Bronchial smooth muscle cell (primary cell): Measurements from ENCODE around the gene PRMT1. TPM values are rescaled to one million over a fixed set of nuclear protein-coding genes. Genes with fewer than 3 reads are reported as not detected.

Source experiments
- total RNA-seq: library from RNA; depleted of rRNA; stranded (reverse); fragments of >200 nt; gene quantifications from 2 replicates; pipeline ENCODE4 v1.2.1, GENCODE V29; 2014

PRMT1 gene
- 314 and 403 TPM in 2 replicates for total RNA-seq

DNA sequence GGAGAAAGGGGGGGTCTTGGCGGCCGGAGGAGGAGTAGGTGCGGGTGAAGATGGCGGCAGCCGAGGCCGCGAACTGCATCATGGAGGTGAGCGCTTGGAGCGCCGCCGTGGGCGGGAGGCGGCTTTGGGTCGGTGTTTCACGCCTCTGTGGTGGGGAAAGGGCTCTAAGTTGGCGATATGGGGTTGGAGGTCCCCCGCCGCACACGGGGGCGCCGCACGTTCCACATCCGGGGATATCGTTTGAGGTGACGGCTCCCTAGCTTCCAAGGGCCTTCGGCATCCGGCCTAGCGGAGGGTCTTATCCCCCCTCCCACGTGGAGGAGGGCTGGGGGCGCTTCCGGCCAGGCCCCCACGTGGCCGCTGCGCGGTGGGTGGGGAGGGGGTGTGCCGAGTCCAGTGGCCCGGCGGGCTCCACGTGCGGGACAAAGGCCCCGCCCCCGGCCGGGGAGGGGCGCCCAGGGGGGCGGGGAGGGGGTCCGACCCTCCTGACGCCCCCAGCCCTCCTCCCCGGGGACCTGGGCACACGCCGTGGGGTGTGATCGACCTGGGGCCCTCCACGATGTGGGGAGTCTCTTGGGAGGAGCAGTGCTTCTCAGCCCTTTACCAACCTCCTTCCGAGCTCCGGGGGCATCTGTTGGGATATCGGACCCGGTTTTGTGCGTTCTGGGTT lies at the start of gene PRMT1:
PRMT1 (plus strand) TSS at position 41 of the 670 bp plus-strand sequence; CDS start at position 51, 10 bp downstream.

DNA sequence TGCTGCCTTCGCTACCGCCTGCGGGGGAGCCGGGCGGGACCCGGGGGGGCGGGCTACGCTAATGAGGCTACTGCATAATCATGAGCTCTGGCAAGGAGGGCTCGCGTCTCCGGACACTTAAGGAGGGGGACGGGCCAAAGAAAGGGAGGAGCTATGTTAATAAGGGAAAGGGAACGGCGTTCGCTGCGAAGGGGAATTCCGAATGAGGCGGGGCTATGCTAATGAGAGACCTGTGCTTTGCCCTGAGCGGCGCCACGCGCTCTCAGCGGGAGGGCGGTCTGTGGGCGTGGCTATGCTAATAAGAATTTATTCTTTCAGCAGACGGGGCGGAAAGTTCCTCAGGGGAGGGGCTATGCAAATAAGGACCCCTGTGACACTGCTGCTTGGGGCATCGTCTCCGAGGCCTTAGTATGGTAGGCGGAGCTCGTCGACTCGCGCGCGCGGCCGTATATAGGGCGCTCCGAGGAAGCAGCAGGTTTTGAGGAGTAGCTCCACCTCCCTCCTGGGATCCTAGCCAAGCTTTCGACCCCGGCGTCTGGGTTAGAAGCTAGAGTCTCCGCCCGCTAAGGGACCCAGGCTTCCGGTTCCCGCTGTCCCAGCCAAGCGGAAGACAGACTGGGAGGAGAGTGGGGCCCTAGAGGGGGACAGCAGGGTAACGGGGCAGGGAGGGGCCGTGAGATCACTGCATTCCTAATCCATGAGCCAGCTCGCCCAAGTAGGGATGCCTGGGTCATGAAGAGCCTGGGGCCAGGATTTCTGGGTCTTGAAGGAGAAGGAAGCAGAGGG lies 36.8 kb upstream of the PRMT1 start, which contains the start of gene RRAS:
RRAS (minus strand) TSS at position 31 of the 786 bp plus-strand sequence. CDS start 45 bp downstream, outside the sequence.

DNA sequence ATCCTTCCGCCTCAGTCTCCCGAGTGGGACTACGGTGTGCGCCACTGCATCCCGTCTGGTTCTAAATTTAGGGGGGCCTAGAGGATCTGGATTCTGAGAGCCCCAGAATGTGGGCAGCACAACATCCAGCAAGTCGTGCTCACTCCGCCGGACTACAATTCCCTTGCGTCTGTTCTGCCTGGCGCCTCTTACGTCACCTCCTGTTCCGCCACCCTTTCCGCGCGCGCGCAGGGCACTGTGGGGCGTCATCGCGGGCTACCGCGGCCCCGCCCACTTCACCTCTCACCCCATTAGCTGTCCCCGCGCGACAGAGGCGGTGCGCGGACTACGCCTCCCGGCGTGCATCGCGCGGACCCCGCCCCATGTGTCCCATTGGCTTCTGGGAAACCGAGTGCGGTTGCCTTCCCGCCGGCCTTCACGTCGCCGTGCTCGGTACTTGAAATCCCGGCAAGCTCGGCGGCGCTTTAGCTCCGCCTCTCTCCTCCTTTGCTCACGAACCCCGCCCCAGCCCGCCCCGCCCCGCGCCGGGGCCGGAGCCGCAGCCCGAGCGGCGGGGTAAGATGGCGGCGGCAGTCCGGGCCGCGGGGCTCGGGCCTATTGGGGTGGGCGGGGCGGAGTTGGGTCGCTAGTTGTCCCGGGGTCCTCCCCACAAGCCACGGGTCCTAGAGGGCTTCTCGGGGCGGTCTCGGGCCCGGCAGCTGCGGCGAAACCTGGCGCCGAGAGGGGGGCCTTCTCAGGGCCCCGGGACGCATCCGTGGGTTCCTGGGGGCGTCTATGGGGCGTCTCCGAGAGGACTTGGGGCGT lies 35.2 kb upstream of the PRMT1 start, which contains the start of gene SCAF1:
SCAF1 (plus strand) TSS at position 522 of the 804 bp plus-strand sequence. CDS start 2,818 bp downstream, outside the sequence.

DNA sequence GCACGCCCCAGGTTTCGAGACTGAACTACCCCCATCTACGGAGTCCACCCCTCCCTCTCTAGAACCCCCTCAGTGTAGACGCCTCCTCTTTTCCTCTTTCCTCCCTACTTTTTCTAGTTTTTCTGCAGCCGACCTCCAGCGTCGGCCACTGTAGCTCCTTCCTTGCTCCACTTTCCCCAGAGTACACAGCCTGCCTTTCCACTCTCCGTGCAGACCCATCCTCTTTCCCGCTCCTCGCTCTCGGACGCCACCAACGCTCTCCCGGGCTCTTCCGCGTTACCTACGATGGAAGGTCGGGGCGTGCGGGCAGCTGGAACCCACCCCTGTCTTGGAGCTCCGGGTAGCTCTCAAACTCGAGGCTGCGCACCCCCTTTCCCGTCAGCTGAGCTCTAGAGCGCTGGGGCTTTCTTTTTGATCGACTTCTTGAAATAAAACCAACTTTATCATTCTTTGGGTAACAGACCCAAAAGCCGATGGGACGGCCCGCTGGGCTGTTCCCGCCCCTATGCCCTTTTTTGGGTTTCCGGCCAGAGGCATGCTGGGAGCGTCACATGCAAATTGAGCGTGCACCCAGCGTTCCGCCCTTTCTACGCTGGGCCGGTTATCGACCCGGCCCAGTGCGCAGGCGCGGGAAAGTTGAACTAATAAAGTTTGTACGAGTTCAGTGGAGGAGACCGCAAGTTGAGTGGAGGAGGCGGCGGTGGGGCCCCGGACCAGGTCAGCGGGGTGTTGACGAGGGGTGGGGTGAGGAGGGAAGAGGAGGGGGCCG lies 11.5 kb upstream of the PRMT1 start, which contains the start of the genes BCL2L12 and IRF3:
BCL2L12 (plus strand) TSS at position 583 of the 769 bp plus-strand sequence. CDS start 760 bp downstream, outside the sequence.
IRF3 (minus strand) TSS at position 507 of the 769 bp plus-strand sequence. CDS start 1,019 bp downstream, outside the sequence.

DNA sequence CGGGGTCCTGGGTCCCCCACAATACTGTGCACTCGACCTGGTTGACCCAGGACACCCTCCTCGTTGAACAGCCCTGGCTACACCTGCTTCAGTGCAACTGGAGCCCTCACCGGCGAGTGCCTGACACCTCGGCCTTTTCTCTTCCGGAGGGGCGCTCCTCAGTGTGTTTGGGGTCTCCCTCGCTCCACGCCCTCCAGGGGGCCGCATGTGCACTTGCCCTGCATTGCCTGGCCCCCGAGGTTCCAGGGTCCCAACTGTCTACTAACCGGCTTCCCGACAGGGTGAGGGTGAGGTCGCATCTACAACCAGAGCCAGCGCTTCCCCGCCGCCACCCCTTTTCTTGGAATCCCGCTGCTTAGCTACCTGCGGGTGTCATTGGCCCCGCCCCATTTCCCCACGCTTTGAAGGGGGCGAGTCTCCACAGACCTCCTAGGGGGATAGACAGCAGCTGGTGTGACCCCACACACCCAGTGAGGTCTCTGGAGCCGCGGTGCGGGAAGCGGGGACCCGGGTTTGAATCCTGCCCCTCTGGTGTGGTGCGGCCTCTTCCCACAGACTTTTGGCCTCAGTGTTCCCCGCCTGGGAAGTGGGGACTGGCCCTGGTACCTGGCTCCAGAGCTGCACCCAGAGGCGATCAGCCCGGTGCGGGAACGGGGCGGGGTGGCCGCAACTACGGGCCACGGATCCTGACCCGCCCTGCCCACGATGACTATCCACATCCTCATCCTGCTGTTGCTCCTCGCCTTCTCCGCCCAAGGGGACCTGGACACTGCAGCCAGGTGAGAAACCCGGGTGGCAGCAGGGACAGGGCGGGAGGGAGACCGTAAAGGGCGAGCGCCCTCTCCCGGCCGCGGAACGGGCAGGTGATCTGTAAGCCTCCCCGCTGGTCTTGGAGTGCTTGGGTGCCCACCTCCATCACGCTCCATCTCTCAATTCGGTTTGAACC lies 12.3 kb downstream of the PRMT1 start, which contains the start of gene ADM5:
ADM5 (plus strand) TSS at position 462 of the 946 bp plus-strand sequence; CDS start at position 706, 244 bp downstream.

DNA sequence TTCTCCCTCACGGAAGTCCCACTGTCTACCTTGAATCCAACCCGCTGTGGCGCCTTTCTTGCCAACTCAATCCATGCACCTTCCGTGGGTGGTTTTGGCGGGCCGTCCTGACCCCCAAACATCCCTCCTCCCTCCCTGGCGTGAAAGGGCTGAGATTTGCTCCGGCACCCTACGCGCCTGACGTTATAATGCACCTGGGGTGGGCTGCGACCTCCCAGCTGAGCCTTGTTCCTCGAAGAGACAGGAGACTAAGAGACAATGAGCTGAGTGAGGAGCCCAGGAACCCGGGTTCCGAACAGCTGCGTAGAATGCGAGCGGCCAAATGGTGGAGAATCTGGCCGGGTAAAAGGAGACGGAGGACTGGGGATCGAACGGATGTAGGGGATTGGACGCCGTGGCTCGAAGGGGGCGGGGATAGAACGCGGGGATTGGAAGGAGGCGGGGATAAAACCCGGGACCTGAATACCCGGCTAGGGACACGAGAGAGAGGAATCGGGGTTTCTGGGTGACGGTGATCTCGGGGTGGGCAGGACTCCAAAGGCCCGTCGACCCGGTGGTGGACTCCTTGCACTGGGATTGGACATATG lies 13.7 kb downstream of the PRMT1 start, which contains the start of gene CPT1C:
CPT1C (plus strand) TSS at position 461 of the 587 bp plus-strand sequence. CDS start 1,137 bp downstream, outside the sequence.

Other genes starting within 250 kb of the PRMT1 start
- gene SLC17A7, start 235.7 kb upstream of the PRMT1 start, total RNA-seq, result under 0.01 and 0.16 TPM in 2 replicates
- 101 and 120 TPM in 2 replicates for gene PIH1D1, start 225.5 kb upstream of the PRMT1 start, total RNA-seq
- 21.6 and 26.2 TPM in 2 replicates for gene ALDH16A1, start 224.0 kb upstream of the PRMT1 start, total RNA-seq
- gene FLT3LG, start 203.1 kb upstream of the PRMT1 start, total RNA-seq, result 4.9 and 5.3 TPM in 2 replicates
- 2,925 and 3,389 TPM in 2 replicates for gene RPL13A, start 189.7 kb upstream of the PRMT1 start, total RNA-seq
- gene RPS11, start 180.8 kb upstream of the PRMT1 start, total RNA-seq, result 3,049 and 4,360 TPM in 2 replicates
- 46.5 and 81.8 TPM in 2 replicates for gene FCGRT, start 164.6 kb upstream of the PRMT1 start, total RNA-seq
- 231 and 301 TPM in 2 replicates for gene RCN3, start 149.3 kb upstream of the PRMT1 start, total RNA-seq
- gene NOSIP, start 96.7 kb upstream of the PRMT1 start, total RNA-seq, result 96.1 and 100 TPM in 2 replicates
- 0.32 and 1.0 TPM in 2 replicates for gene PRRG2, start 96.0 kb upstream of the PRMT1 start, total RNA-seq
- gene PRR12, start 86.1 kb upstream of the PRMT1 start, total RNA-seq, result 1.2 and 1.3 TPM in 2 replicates
- 40.7 and 48.1 TPM in 2 replicates for gene RRAS, start 37.1 kb upstream of the PRMT1 start, total RNA-seq
- gene SCAF1, start 35.1 kb upstream of the PRMT1 start, total RNA-seq, result 6.7 and 9.0 TPM in 2 replicates
- 59.2 and 59.9 TPM in 2 replicates for gene IRF3, start 11.4 kb upstream of the PRMT1 start, total RNA-seq
- gene BCL2L12, start 11.3 kb upstream of the PRMT1 start, total RNA-seq, result 0.52 and 1.6 TPM in 2 replicates
- 0.17 and 0.47 TPM in 2 replicates for gene ADM5, start 12.3 kb downstream of the PRMT1 start, total RNA-seq
- 26.6 and 34.5 TPM in 2 replicates for gene CPT1C, start 13.8 kb downstream of the PRMT1 start, total RNA-seq
- 0.26 and 0.32 TPM in 2 replicates for gene TSKS, start 86.0 kb downstream of the PRMT1 start, total RNA-seq
- gene AP2A1, start 89.7 kb downstream of the PRMT1 start, total RNA-seq, result 69.2 and 78.0 TPM in 2 replicates
- gene FUZ, start 136.0 kb downstream of the PRMT1 start, total RNA-seq, result 28.5 and 33.1 TPM in 2 replicates
- gene MED25, start 141.0 kb downstream of the PRMT1 start, total RNA-seq, result 13.2 and 13.3 TPM in 2 replicates
- gene PTOV1, start 173.9 kb downstream of the PRMT1 start, total RNA-seq, result 61.8 and 67.4 TPM in 2 replicates
- gene PNKP, start 190.3 kb downstream of the PRMT1 start, total RNA-seq, result 31.1 and 38.3 TPM in 2 replicates
- gene AKT1S1, start 200.1 kb downstream of the PRMT1 start, total RNA-seq, result 9.2 and 9.6 TPM in 2 replicates
- gene TBC1D17, start 200.4 kb downstream of the PRMT1 start, total RNA-seq, result 10.8 and 11.5 TPM in 2 replicates
- 0.47 and 0.52 TPM in 2 replicates for gene IL4I1, start 219.6 kb downstream of the PRMT1 start, total RNA-seq